ENCODE results near the gene RPAP3.

DNA sequence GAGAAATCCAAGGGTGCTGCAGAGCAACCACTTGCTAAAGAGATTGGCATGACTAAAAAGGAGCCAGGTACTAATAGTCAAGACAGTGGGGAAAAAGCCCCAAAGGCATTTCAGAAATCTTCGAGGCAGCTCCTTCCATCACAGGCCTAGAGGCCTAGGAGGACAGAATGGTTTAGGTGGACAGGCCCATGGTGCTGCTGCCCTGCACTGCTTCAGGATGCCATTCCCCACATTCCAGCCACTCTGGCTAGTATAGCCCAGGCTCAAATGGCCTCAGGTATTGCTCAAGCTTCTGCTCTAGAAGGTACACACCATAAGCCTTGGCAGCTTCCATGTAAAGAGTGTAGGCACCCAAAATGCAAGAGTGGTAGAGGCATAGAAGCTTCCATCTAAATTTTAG lies 92.9 kb downstream of the RPAP3 start:
- no peak for TF ChIP-seq POLR2A (IDR thresholded peaks at IDR 0.05; ENCODE audit: low read depth, low read length)
- no peak for TF ChIP-seq TAF1 (IDR thresholded peaks at IDR 0.05; ENCODE audit: low read depth, low read length)
- TF ChIP-seq SPI1 (IDR thresholded peaks at IDR 0.05; ENCODE audit: low read depth, low read length) = no peak
